ENCODE data around the gene CDC26.

Gene CDC26

DNA sequence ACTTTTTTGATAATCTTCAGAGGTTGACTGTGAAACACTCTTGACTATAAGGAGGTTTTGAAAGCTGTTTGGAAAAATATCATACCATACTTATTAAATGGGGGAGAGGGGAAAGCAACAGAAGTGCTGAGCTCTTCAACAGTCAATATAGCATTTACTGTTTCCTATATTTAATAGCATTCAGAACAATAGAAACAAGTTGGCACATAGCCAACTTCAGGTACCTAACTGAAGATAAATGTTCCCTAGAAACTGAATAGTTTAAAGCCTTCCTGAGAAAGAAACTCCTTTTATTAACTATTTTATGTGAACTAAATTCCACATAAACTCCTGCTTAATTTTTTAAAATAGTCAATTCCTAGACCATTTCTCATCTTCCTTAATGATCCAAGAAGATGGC, 27.7 kb downstream of the CDC26 start:
- DNase-seq (ENCODE audit: extremely low spot score): no peak
- ChIA-PET POLR2A (no interaction called here), CTCF (interaction anchor here (2.3 kb wide), 1 partner anchor 27 kb away, joined by 7 read pairs; the partner anchor contains the start of genes CDC26 and PRPF4)
- TF ChIP-seq CTCF (IDR thresholded peaks at IDR 0.05; ENCODE audit: control extremely low read depth, extremely low read depth, low read depth, missing control alignments): no peak

GRCh38 chr9:113246928-113247327, 28.4 kb downstream of the CDC26 start:
- CTCF ChIA-PET: interaction anchor here (1.6 to 2.3 kb wide), 3 partner anchors 10 to 28 kb away, joined by 4 to 7 read pairs (median 5); partner anchors contain the start of genes CDC26 and PRPF4
- POLR2A ChIA-PET: no interaction called here

GRCh38 chr9:113245894-113246293, 29.5 kb downstream of the CDC26 start:
- POLR2A ChIA-PET: no interaction called here
- no peak for TF ChIP-seq CTCF (IDR thresholded peaks at IDR 0.05; ENCODE audit: control extremely low read depth, extremely low read depth, low read depth, missing control alignments)
- CTCF ChIA-PET: interaction anchor here (1.6 to 1.8 kb wide), 2 partner anchors 9 to 28 kb away, joined by 4 to 5 read pairs; no protein-coding TSS in a partner anchor
- no peak for DNase-seq (ENCODE audit: extremely low spot score)

More at GRCh38 chr9:113246928-113247327, 28.4 kb downstream of the CDC26 start:
- no peak for DNase-seq (ENCODE audit: extremely low spot score)
- TF ChIP-seq CTCF (IDR thresholded peaks at IDR 0.05; ENCODE audit: control extremely low read depth, extremely low read depth, low read depth, missing control alignments): no peak

- ChIA-PET CTCF (interaction anchor here (1.1 kb wide), 1 partner anchor 10 kb away, joined by 4 read pairs; no protein-coding TSS in a partner anchor), POLR2A (no interaction called here)
- DNase-seq (ENCODE audit: extremely low spot score): no peak
- no peak for TF ChIP-seq CTCF (IDR thresholded peaks at IDR 0.05; ENCODE audit: control extremely low read depth, extremely low read depth, low read depth, missing control alignments)
These were observed 30.8 kb downstream of the CDC26 start for GRCh38 chr9:113244556-113244955.

- DNase-seq (ENCODE audit: extremely low spot score): no peak
- CTCF ChIA-PET: interaction anchor here (1.0 to 2.5 kb wide), 4 partner anchors 13 to 50 kb away, joined by 3 to 9 read pairs (median 4); no protein-coding TSS in a partner anchor
- no peak for TF ChIP-seq CTCF (IDR thresholded peaks at IDR 0.05; ENCODE audit: control extremely low read depth, extremely low read depth, low read depth, missing control alignments)
- POLR2A ChIA-PET: no interaction called here
These were observed 34.2 kb downstream of the CDC26 start for GRCh38 chr9:113241161-113241560.

- CTCF ChIA-PET: interaction anchor here (1.1 to 1.5 kb wide), 3 partner anchors 18 to 55 kb away, joined by 3 to 7 read pairs (median 3); partner anchors contain the start of genes CDC26, FKBP15, PRPF4 and SLC31A1
- POLR2A ChIA-PET: no interaction called here
- no peak for DNase-seq (ENCODE audit: extremely low spot score)
These were observed 36.5 kb downstream of the CDC26 start for GRCh38 chr9:113238859-113239232.

More at GRCh38 chr9:113238859-113239232, 36.5 kb downstream of the CDC26 start:
- TF ChIP-seq CTCF (IDR thresholded peaks at IDR 0.05; ENCODE audit: control extremely low read depth, extremely low read depth, low read depth, missing control alignments): no peak
